Globus pallidus (tissue), 1 donor: ENCODE results near the gene PYY.
A peak's percentile ranks its signal among the peaks of the same experiment; 100 is the strongest.

Source experiments
- DNase-seq: peaks from one replicate; pipeline ENCODE4 v3.0.0-alpha.2; 2015; ENCODE audit warnings: low spot score

The PYY gene

GRCh38 chr17:43914451-43914850, 39.3 kb downstream of the PYY start:
- no peak for DNase-seq

- DNase-seq, result no peak
These were observed 40.2 kb downstream of the PYY start for GRCh38 chr17:43913584-43913983.

- no peak for DNase-seq
These were observed 41.0 kb downstream of the PYY start for GRCh38 chr17:43912635-43913304.

DNA sequence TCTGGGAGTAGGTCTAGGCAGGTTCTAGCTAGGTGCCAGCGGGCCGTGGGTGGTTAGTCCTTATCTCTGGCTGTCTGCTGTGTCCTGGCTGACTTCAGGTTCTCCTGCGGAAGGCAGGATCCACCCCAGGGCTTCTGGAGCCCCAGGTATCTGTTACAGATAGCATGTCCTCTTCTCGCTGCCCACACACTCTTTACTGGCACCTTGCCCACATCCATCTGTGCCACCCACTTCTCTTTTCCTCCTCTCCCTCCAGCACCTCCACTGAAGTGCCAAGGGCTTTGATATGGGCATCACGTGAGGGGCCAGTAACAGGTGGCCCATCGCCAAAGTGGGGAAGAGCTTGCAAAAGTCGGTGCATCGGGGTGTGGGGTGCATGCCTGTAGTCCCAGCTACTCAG, 41.8 kb downstream of the PYY start:
- DNase-seq, result no peak

GRCh38 chr17:43909537-43910231, 44.1 kb downstream of the PYY start:
- DNase-seq, result peak; percentile 87

DNA sequence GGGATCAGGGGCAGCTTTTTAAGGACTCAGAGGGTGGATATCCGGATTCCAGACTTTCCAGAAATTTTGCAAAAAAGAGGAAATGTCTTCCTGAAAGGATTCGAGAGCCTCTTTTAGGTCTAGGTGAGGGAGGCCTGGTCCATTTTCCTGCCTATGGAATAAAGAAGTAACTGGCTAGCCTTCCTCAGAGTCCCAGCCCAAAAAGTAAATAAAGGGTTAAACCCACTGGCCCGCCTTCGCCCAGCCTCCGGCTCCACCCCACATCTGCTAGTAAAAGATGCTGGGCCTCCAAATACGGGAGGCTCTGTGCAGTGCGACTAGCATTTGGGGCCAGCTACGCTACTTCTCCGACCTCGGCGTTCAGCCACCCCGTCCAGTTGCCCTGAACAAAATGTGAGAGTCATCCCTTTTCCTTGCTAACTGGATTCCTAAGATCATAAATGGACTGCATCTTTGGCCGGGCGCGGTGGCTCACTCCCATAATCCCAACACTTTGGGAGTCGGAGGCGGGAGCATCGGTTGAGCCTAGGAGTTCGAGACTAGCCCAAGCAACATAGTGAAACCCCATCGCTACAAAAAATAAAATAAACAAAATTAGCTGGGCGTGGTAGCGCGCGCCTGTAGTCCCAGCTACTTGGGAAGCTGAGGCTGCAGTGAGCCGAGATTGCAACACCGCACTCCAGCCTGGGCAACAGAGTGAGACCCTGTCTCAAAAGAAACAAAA, 45.6 kb downstream of the PYY start:
- DNase-seq, result peak; percentile 92

- DNase-seq, result peak; percentile 88
These were observed 46.2 kb downstream of the PYY start, which contains the start of gene MPP2 for GRCh38 chr17:43907425-43907981. Gene MPP2 (minus strand): TSS chr17:43907536. CDS start chr17:43904460, 3,076 bp downstream.

DNA sequence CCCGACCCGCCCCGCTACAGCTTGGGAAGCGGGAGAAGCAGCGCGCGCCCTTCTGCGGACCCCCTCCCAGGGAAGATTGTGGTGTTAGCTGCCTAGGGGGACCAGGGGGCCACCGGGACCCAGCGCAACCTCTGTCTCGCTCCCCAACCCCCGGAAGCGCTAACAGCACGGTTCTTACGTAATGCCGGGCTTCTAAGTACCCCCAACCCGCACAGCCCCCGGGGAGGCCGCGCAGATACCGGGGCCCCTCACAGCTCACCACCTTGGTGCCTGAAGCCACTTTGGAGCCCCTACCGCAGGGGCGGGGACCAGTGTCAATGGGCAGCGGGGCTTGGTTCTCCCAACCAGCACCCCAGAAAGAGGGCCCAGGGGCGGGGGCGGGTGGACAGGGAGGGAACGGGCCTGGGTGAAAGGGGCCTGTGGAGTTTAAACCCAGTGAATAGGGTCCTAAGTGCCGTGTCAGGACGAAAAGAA, 46.8 kb downstream of the PYY start:
- peak; percentile 61 for DNase-seq

GRCh38 chr17:43905985-43906852, 47.5 kb downstream of the PYY start:
- peak; percentile 91 for DNase-seq

DNA sequence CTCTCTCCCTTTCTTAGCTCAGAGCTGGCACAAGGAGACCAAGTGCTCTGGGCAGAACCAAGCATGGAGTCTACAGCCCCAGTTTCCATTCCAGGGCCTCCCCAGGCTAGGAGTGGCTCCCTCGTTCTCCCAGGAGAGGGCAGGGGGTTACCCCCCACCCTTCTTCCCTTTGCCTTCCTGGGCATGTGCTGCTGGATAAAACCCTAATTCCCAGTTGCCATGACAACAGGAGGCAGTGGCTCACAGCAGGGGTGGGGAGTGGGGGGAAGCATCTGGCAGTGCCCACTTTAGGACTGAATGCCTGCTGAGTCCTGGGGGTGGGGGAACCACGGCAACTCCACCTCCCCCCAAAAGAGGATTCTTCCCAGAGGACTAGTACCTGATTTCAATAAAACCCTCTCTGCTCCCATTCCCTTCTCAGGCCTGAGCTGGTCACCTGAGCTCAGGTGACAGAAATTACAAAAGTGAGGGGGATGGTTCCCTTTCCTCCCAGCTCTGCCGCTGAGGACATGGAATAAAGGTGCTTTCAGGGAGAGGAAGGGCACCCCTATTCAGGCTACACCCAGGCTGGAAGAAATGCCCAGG, 48.2 kb downstream of the PYY start:
- peak; percentile 15 for DNase-seq
